WTC11 (cell line): Measurements from ENCODE around the gene MRFAP1. TPM values are rescaled to one million over a fixed set of nuclear protein-coding genes. Genes with fewer than 3 reads are reported as not detected.

Source experiments
- ATAC-seq: fragments of 200-7000 bp; cut with Tn5 transposase; 2 replicates; pipeline ENCODE4 v1.10.0; 2021; ENCODE audit warnings: mild to moderate bottlenecking, moderate library complexity
- CTCF ChIA-PET: fragments of 300-600 bp; sonication (Branson Sonifier 250); formaldehyde crosslinking; loops from one replicate; lab custom pipeline; 2021; ENCODE audit warnings: antibody characterized with exemption; lab: Charles Lee
- POLR2A ChIA-PET: fragments of 350-600 bp; sonication (Branson Sonifier 250); formaldehyde crosslinking; loops from one replicate; lab custom pipeline; 2021; ENCODE audit warnings: antibody characterized with exemption; lab: Charles Lee
- DNase-seq: peaks from one replicate; pipeline ENCODE4 v3.0.0; 2021; ENCODE audit warnings: low spot score
- H3K27ac Mint-ChIP-seq: 2 replicates; pipeline ENCODE4 v1.8.0; 2021; ENCODE audit warnings: mixed read lengths
- H3K27me3 Mint-ChIP-seq: 2 replicates; pipeline ENCODE4 v1.8.0; 2021; ENCODE audit warnings: low read depth, mild to moderate bottlenecking, moderate library complexity, mixed read lengths
- H3K36me3 Mint-ChIP-seq: 2 replicates; pipeline ENCODE4 v1.8.0; 2021; ENCODE audit warnings: mixed read lengths
- H3K4me1 Mint-ChIP-seq: 2 replicates; pipeline ENCODE4 v1.8.0; 2022; ENCODE audit warnings: mixed read lengths
- H3K4me3 Mint-ChIP-seq: 2 replicates; pipeline ENCODE4 v1.8.0; 2021; ENCODE audit warnings: mild to moderate bottlenecking, moderate library complexity, mixed read lengths
- H3K9me3 Mint-ChIP-seq: 2 replicates; pipeline ENCODE4 v1.8.0; 2021; ENCODE audit warnings: mixed read lengths
- ATF1 ChIP-seq: sonication (generic); formaldehyde crosslinking; IDR thresholded peaks from 2 replicates; pipeline ENCODE4 v1.8.1; 2023; ENCODE audit warnings: mild to moderate bottlenecking, moderate library complexity, missing genetic modification reagents
- ATF6 ChIP-seq: sonication (generic); formaldehyde crosslinking; IDR thresholded peaks from 2 replicates; pipeline ENCODE4 v1.8.1; 2023; ENCODE audit warnings: mild to moderate bottlenecking, missing genetic modification reagents
- CTCF ChIP-seq: fragments of 200-600 bp; IDR thresholded peaks from 2 replicates; pipeline ENCODE4 v1.8.0; 2022; ENCODE audit warnings: antibody characterized with exemption
- GTF2I ChIP-seq: fragments of 250-450 bp; sonication (Bioruptor Pico); conservative IDR thresholded peaks from 2 replicates; pipeline ENCODE4 v1.4.0; 2021; ENCODE audit warnings: mild to moderate bottlenecking
- MLX ChIP-seq: sonication (generic); formaldehyde crosslinking; IDR thresholded peaks from 2 replicates; pipeline ENCODE4 v1.8.1; 2023; ENCODE audit warnings: mild to moderate bottlenecking, missing genetic modification reagents, moderate library complexity
- ZNF232 ChIP-seq: sonication (generic); formaldehyde crosslinking; IDR thresholded peaks from 2 replicates; pipeline ENCODE4 v1.8.0; 2022; ENCODE audit warnings: mild to moderate bottlenecking, missing genetic modification reagents
- ZNF416 ChIP-seq: fragments of 250-450 bp; sonication (Bioruptor Pico); IDR thresholded peaks from 2 replicates; pipeline ENCODE4 v1.9.0; 2021; ENCODE audit warnings: mild to moderate bottlenecking, inconsistent platforms
- ZNF532 ChIP-seq: fragments of 250-450 bp; sonication (Bioruptor Pico); IDR thresholded peaks from 2 replicates; pipeline ENCODE4 v1.9.0; 2021; ENCODE audit warnings: mild to moderate bottlenecking, borderline replicate concordance
- ZSCAN18 ChIP-seq: fragments of 250-450 bp; sonication (Bioruptor Pico); IDR thresholded peaks from 2 replicates; pipeline ENCODE4 v2.1.2; 2022; ENCODE audit warnings: mild to moderate bottlenecking, moderate library complexity
- total RNA-seq: library from RNA; stranded (reverse); gene quantifications from 3 replicates; pipeline ENCODE4 v1.2.3, GENCODE V29; 2021

Gene MRFAP1
- total RNA-seq, 1 experiment from 2014 or later: 319 TPM

GRCh38 chr4:6684656-6685055, 44.2 kb downstream of the MRFAP1 start:
- peaks cover 11% of the 10 kb centered on the region for H3K9me3 Mint-ChIP-seq
- CTCF ChIA-PET: interaction anchor here (1.0 to 1.3 kb wide), 2 partner anchors 10 to 17 kb away, joined by 3 to 4 read pairs; no protein-coding TSS in a partner anchor
- POLR2A ChIA-PET: no interaction called here
- no peak for ATAC-seq
- TF ChIP-seq ZNF416 (CRISPR knock-in tag) (no peak), MLX (CRISPR knock-in tag) (no peak), ATF1 (no peak), CTCF (no peak), ATF6 (no peak), ZSCAN18 (CRISPR knock-in tag) (no peak), ZNF532 (CRISPR knock-in tag) (no peak), ZNF232 (CRISPR knock-in tag) (no peak)
- H3K36me3 Mint-ChIP-seq: no peaks in the 10 kb centered on the region
- no peak overlapping the region for H3K27ac Mint-ChIP-seq
- no peak overlapping the region for H3K4me3 Mint-ChIP-seq
- peaks cover 4% of the 10 kb centered on the region; the same call in 1 of the 2 replicates for H3K27me3 Mint-ChIP-seq
- no peak for DNase-seq
- H3K4me1 Mint-ChIP-seq: peaks cover 15% of the 10 kb centered on the region

GRCh38 chr4:6686104-6686787, 45.8 kb downstream of the MRFAP1 start:
- ChIA-PET CTCF (interaction anchor here (1.9 to 5.1 kb wide), 2 partner anchors 11 to 16 kb away, joined by 11 to 56 read pairs; no protein-coding TSS in a partner anchor), POLR2A (no interaction called here)
- ATAC-seq: no peak
- Mint-ChIP-seq H3K4me1 (peaks cover 24% of the 10 kb centered on the region), H3K9me3 (peaks cover 5% of the 10 kb centered on the region), H3K4me3 (no peak overlapping the region), H3K36me3 (no peaks in the 10 kb centered on the region), H3K27me3 (peaks cover 4% of the 10 kb centered on the region; the same call in 1 of the 2 replicates), H3K27ac (no peak overlapping the region)
- DNase-seq: no peak
- TF ChIP-seq GTF2I (CRISPR knock-in tag): 0 out of 2 replicates have a peak, but pooled peaks have one; percentile 9
- no peak for TF ChIP-seq ZNF532 (CRISPR knock-in tag)
